HepG2 (cell line): Measurements from ENCODE around the gene THSD8. TPM values are rescaled to one million over a fixed set of nuclear protein-coding genes. Genes with fewer than 3 reads are reported as not detected.

Experiments
- ARHGAP35 ChIP-seq: sonication (generic); formaldehyde crosslinking; IDR thresholded peaks from 2 replicates; pipeline ENCODE4 v1.9.0; 2022; ENCODE audit warnings: mild to moderate bottlenecking, inconsistent platforms, moderate library complexity, missing genetic modification reagents, borderline replicate concordance
- ATRX ChIP-seq: sonication (generic); formaldehyde crosslinking; IDR thresholded peaks from 2 replicates; pipeline ENCODE4 v1.4.0; 2020; ENCODE audit warnings: missing genetic modification reagents, borderline replicate concordance
- HDAC1 ChIP-seq: sonication (generic); formaldehyde crosslinking; IDR thresholded peaks from 2 replicates; pipeline ENCODE4 v1.5.1; 2020; ENCODE audit warnings: mild to moderate bottlenecking, missing genetic modification reagents
- JUNB ChIP-seq: sonication (generic); formaldehyde crosslinking; IDR thresholded peaks from 2 replicates; pipeline ENCODE4 v1.8.0; 2022; ENCODE audit warnings: missing genetic modification reagents, mild to moderate bottlenecking, borderline replicate concordance
- KMT2A ChIP-seq: sonication (generic); formaldehyde crosslinking; IDR thresholded peaks from 2 replicates; pipeline ENCODE4 v1.4.0; 2020; ENCODE audit warnings: missing genetic modification reagents
- NFKB2 ChIP-seq: sonication (generic); formaldehyde crosslinking; IDR thresholded peaks from 2 replicates; pipeline ENCODE4 v1.4.0; 2020; ENCODE audit warnings: missing genetic modification reagents, borderline replicate concordance
- RFX3 ChIP-seq: IDR thresholded peaks from 2 replicates; pipeline ENCODE4 v1.6.1; 2016; ENCODE audit warnings: missing biosample characterization, missing genetic modification reagents
- YY1 ChIP-seq: IDR thresholded peaks from 2 replicates; pipeline ENCODE4 v1.6.1; 2011; ENCODE audit warnings: low read length, low read depth, moderate library complexity, mild to moderate bottlenecking; ENCODE audit not compliant: insufficient read depth, insufficient replicate concordance
- ZFYVE20 ChIP-seq: sonication (generic); formaldehyde crosslinking; IDR thresholded peaks from 2 replicates; pipeline ENCODE4 v1.8.0; 2023; ENCODE audit warnings: low read depth, mild to moderate bottlenecking, moderate library complexity, missing genetic modification reagents, borderline replicate concordance
- ZKSCAN8 ChIP-seq: IDR thresholded peaks from 2 replicates; pipeline ENCODE4 v1.6.1; 2016; ENCODE audit warnings: borderline replicate concordance, missing genetic modification reagents, missing compliant biosample characterization
- ZMYM2 ChIP-seq: sonication (generic); formaldehyde crosslinking; IDR thresholded peaks from 2 replicates; pipeline ENCODE4 v1.8.0; 2022; ENCODE audit warnings: mild to moderate bottlenecking, missing genetic modification reagents
- ZNF264 ChIP-seq: sonication (generic); formaldehyde crosslinking; IDR thresholded peaks from 2 replicates; pipeline ENCODE4 v1.4.0; 2020; ENCODE audit warnings: missing genetic modification reagents
- ZNF557 ChIP-seq: sonication (generic); formaldehyde crosslinking; IDR thresholded peaks from 2 replicates; pipeline ENCODE4 v1.4.0; 2020; ENCODE audit warnings: missing genetic modification reagents
- ZNF768 ChIP-seq: sonication (generic); formaldehyde crosslinking; IDR thresholded peaks from 2 replicates; pipeline ENCODE4 v1.4.0; 2020; ENCODE audit warnings: missing genetic modification reagents
- polyA plus RNA-seq, 8 experiments: library from polyadenylated mRNA; depleted of rRNA in 3 of 8; stranded (reverse) in 7 of 8; unstranded in 1 of 8; fragments of >200 nt; fragmentation: Illumina TruSeq in 4 of 8; extraction: Trizol in 4 of 8; gene quantifications; 2 replicates each; pipeline versions ENCODE4 v1.2.1 to v1.2.3, GENCODE V29; 2011 to 2016; ENCODE audit warnings: low read depth in 4 of 8, missing spikeins in 1 of 8, mixed read lengths in 1 of 8; ENCODE audit not compliant: insufficient read depth in 1 of 8
- total RNA-seq, 5 experiments: library from RNA; depleted of rRNA; stranded (reverse); fragments of >200 nt; fragmentation: Illumina TruSeq; extraction: Trizol; gene quantifications; 2 replicates each; pipeline ENCODE4 v1.2.3, GENCODE V29; 2016; ENCODE audit warnings: low read depth in 1 of 5
- TF ChIP-seq, protein P1 (sequence below), 2 experiments: sonication (generic) in 1 of 2; formaldehyde crosslinking in 1 of 2; IDR thresholded peaks; 2 replicates each; pipeline versions ENCODE4 v1.5.1 to v1.6.1; 2011 to 2020; ENCODE audit warnings: borderline replicate concordance in 1 of 2, low read depth in 1 of 2, low read length in 1 of 2, mild to moderate bottlenecking in 1 of 2, missing genetic modification reagents in 1 of 2, moderate library complexity in 1 of 2
- TF ChIP-seq, protein P2 (sequence below): sonication (generic); formaldehyde crosslinking; IDR thresholded peaks from 2 replicates; pipeline ENCODE4 v1.4.0; 2020; ENCODE audit warnings: missing genetic modification reagents
- TF ChIP-seq, protein P3 (sequence below): sonication (generic); formaldehyde crosslinking; IDR thresholded peaks from 2 replicates; pipeline ENCODE4 v1.5.1; 2020; ENCODE audit warnings: mild to moderate bottlenecking, missing genetic modification reagents, moderate library complexity
- TF ChIP-seq, protein P4 (sequence below): sonication (generic); formaldehyde crosslinking; IDR thresholded peaks from 2 replicates; pipeline ENCODE4 v1.5.0; 2020; ENCODE audit warnings: mild to moderate bottlenecking, missing genetic modification reagents

THSD8 gene
- total and polyA plus RNA-seq, 2 of the 13 experiments (the other 11 are each of a cell fraction or from before 2014, with no cell fraction given) = 4.8 to 14.9 TPM

DNA sequence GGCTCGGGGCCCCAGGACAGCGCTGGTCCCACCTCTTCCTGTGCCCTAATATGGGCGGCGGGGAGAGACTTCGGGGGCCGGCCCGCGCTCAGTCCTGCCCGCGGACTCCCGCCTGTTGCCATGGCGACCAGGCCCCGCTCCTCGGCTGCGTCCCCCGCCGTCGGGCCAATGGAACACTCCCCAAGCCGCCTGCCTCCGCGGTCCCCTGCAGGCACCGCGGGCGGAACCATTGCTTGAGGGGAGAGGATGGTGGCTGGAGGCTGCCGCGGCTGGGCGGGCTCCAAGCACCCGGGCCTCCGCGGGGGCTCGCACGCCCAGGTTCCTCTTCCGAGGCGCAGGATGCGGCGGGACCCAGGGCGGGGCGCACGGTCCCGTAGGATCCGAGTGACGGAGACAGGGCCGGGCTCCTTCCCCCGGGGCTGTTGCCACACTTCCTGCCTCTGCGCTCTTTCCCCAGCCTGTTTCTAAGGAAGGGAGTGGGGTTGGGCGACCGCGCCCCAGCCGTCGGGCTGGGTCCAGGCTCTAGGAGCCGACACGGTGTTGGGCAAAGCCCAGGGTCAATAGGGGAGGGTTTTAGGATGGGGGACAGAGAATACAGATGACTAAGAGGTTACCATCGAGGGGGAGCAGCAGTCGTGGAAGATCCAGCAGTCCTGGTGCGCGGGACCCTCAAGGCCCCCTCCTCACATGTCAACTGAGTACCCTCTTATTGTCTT, 11.8 kb upstream of the THSD8 start (continued):
- TF ChIP-seq, protein P1, sequence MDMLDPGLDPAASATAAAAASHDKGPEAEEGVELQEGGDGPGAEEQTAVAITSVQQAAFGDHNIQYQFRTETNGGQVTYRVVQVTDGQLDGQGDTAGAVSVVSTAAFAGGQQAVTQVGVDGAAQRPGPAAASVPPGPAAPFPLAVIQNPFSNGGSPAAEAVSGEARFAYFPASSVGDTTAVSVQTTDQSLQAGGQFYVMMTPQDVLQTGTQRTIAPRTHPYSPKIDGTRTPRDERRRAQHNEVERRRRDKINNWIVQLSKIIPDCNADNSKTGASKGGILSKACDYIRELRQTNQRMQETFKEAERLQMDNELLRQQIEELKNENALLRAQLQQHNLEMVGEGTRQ (IDR thresholded peaks at IDR 0.05; ENCODE audit: low read depth, low read length) = no peak
- TF ChIP-seq, protein P1 (CRISPR knock-in tag; IDR thresholded peaks at IDR 0.05; ENCODE audit: borderline replicate concordance) = peak; percentile 85; the same call in 1 of the 2 replicates
- TF ChIP-seq RFX3 (CRISPR knock-in tag) (peak; percentile 96), ZNF264 (CRISPR knock-in tag) (0 out of 2 replicates have a peak, but pooled peaks have one; percentile 34), ZNF768 (CRISPR knock-in tag) (peak; percentile 70; the same call in 1 of the 2 replicates), ZMYM2 (no peak), ARHGAP35 (CRISPR knock-in tag) (no peak), ZKSCAN8 (CRISPR knock-in tag) (peak; percentile 62; the same call in 1 of the 2 replicates), YY1 (peak; percentile 14), ZFYVE20 (CRISPR knock-in tag) (0 out of 2 replicates have a peak, but pooled peaks have one; percentile 37), ZNF557 (CRISPR knock-in tag) (no peak), KMT2A (CRISPR knock-in tag) (no peak), HDAC1 (CRISPR knock-in tag) (peak; percentile 75), NFKB2 (CRISPR knock-in tag) (no peak), ATRX (CRISPR knock-in tag) (no peak), JUNB (CRISPR knock-in tag) (no peak)
- TF ChIP-seq, protein P2, sequence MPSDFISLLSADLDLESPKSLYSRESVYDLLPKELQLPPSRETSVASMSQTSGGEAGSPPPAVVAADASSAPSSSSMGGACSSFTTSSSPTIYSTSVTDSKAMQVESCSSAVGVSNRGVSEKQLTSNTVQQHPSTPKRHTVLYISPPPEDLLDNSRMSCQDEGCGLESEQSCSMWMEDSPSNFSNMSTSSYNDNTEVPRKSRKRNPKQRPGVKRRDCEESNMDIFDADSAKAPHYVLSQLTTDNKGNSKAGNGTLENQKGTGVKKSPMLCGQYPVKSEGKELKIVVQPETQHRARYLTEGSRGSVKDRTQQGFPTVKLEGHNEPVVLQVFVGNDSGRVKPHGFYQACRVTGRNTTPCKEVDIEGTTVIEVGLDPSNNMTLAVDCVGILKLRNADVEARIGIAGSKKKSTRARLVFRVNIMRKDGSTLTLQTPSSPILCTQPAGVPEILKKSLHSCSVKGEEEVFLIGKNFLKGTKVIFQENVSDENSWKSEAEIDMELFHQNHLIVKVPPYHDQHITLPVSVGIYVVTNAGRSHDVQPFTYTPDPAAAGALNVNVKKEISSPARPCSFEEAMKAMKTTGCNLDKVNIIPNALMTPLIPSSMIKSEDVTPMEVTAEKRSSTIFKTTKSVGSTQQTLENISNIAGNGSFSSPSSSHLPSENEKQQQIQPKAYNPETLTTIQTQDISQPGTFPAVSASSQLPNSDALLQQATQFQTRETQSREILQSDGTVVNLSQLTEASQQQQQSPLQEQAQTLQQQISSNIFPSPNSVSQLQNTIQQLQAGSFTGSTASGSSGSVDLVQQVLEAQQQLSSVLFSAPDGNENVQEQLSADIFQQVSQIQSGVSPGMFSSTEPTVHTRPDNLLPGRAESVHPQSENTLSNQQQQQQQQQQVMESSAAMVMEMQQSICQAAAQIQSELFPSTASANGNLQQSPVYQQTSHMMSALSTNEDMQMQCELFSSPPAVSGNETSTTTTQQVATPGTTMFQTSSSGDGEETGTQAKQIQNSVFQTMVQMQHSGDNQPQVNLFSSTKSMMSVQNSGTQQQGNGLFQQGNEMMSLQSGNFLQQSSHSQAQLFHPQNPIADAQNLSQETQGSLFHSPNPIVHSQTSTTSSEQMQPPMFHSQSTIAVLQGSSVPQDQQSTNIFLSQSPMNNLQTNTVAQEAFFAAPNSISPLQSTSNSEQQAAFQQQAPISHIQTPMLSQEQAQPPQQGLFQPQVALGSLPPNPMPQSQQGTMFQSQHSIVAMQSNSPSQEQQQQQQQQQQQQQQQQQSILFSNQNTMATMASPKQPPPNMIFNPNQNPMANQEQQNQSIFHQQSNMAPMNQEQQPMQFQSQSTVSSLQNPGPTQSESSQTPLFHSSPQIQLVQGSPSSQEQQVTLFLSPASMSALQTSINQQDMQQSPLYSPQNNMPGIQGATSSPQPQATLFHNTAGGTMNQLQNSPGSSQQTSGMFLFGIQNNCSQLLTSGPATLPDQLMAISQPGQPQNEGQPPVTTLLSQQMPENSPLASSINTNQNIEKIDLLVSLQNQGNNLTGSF = no peak
- TF ChIP-seq, protein P3, sequence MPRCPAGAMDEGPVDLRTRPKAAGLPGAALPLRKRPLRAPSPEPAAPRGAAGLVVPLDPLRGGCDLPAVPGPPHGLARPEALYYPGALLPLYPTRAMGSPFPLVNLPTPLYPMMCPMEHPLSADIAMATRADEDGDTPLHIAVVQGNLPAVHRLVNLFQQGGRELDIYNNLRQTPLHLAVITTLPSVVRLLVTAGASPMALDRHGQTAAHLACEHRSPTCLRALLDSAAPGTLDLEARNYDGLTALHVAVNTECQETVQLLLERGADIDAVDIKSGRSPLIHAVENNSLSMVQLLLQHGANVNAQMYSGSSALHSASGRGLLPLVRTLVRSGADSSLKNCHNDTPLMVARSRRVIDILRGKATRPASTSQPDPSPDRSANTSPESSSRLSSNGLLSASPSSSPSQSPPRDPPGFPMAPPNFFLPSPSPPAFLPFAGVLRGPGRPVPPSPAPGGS (CRISPR knock-in tag) = no peak
- TF ChIP-seq, protein P4, sequence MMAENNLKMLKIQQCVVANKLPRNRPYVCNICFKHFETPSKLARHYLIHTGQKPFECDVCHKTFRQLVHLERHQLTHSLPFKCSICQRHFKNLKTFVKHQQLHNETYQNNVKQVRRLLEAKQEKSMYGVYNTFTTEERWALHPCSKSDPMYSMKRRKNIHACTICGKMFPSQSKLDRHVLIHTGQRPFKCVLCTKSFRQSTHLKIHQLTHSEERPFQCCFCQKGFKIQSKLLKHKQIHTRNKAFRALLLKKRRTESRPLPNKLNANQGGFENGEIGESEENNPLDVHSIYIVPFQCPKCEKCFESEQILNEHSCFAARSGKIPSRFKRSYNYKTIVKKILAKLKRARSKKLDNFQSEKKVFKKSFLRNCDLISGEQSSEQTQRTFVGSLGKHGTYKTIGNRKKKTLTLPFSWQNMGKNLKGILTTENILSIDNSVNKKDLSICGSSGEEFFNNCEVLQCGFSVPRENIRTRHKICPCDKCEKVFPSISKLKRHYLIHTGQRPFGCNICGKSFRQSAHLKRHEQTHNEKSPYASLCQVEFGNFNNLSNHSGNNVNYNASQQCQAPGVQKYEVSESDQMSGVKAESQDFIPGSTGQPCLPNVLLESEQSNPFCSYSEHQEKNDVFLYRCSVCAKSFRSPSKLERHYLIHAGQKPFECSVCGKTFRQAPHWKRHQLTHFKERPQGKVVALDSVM (CRISPR knock-in tag) = peak; percentile 79
